Measurements from ENCODE around the gene NFIA.

NFIA gene

GRCh38 chr1:61240878-61241277, 158.5 kb downstream of the NFIA start:
- no peak for DNase-seq (ENCODE audit: low read depth in 4 of 4, low spot score in 1 of 4)

GRCh38 chr1:61241411-61241838, 159.1 kb downstream of the NFIA start:
- no peak for DNase-seq (ENCODE audit: low read depth in 4 of 4, low spot score in 1 of 4)

GRCh38 chr1:61241973-61242381, 159.6 kb downstream of the NFIA start:
- no peak for DNase-seq (ENCODE audit: low read depth in 4 of 4, low spot score in 1 of 4)

GRCh38 chr1:61244114-61244513, 161.8 kb downstream of the NFIA start:
- no peak for DNase-seq (ENCODE audit: low read depth in 4 of 4, low spot score in 1 of 4)

GRCh38 chr1:61245696-61246400, 163.5 kb downstream of the NFIA start:
- no peak for DNase-seq (ENCODE audit: low read depth in 4 of 4, low spot score in 1 of 4)

GRCh38 chr1:61247051-61247825, 164.9 kb downstream of the NFIA start:
- no peak for DNase-seq (ENCODE audit: low read depth in 4 of 4, low spot score in 1 of 4)

- DNase-seq (ENCODE audit: low read depth in 4 of 4, low spot score in 1 of 4), result no peak
Observed at GRCh38 chr1:61247881-61248752, 165.8 kb downstream of the NFIA start.

- DNase-seq (ENCODE audit: low read depth in 4 of 4, low spot score in 1 of 4), result no peak
Observed at GRCh38 chr1:61250933-61251332, 168.6 kb downstream of the NFIA start.

GRCh38 chr1:61253059-61253735, 170.8 kb downstream of the NFIA start:
- no peak for DNase-seq (ENCODE audit: low read depth in 4 of 4, low spot score in 1 of 4)

- no peak for DNase-seq (ENCODE audit: low read depth in 4 of 4, low spot score in 1 of 4)
Observed at GRCh38 chr1:61253912-61254633, 171.7 kb downstream of the NFIA start.

GRCh38 chr1:61254634-61255357, 172.4 kb downstream of the NFIA start:
- no peak for DNase-seq (ENCODE audit: low read depth in 4 of 4, low spot score in 1 of 4)

- no peak for DNase-seq (ENCODE audit: low read depth in 4 of 4, low spot score in 1 of 4)
Observed at GRCh38 chr1:61255358-61255703, 173.0 kb downstream of the NFIA start.

GRCh38 chr1:61259379-61260148, 177.2 kb downstream of the NFIA start:
- DNase-seq (ENCODE audit: low read depth in 4 of 4, low spot score in 1 of 4), result no peak

GRCh38 chr1:61260171-61260570, 177.8 kb downstream of the NFIA start:
- DNase-seq (ENCODE audit: low read depth in 4 of 4, low spot score in 1 of 4), result no peak

- no peak for DNase-seq (ENCODE audit: low read depth in 4 of 4, low spot score in 1 of 4)
Observed at GRCh38 chr1:61261595-61261994, 179.2 kb downstream of the NFIA start.

GRCh38 chr1:61263905-61264824, 181.8 kb downstream of the NFIA start:
- no peak for DNase-seq (ENCODE audit: low read depth in 4 of 4, low spot score in 1 of 4)

- no peak for DNase-seq (ENCODE audit: low read depth in 4 of 4, low spot score in 1 of 4)
Observed at GRCh38 chr1:61264825-61265242, 182.5 kb downstream of the NFIA start.

GRCh38 chr1:61265665-61266064, 183.3 kb downstream of the NFIA start:
- no peak for DNase-seq (ENCODE audit: low read depth in 4 of 4, low spot score in 1 of 4)
